VCaP (cell line): Measurements from ENCODE around the gene CYTH3.

Experiments
- H3K27ac ChIP-seq: fragments of 450-650 bp; 2 replicates; pipeline ENCODE4 v1.5.1; 2017
- CTCF ChIP-seq: fragments of 450-650 bp; conservative IDR thresholded peaks from 2 replicates; pipeline ENCODE4 v1.5.1; 2017; ENCODE audit warnings: mild to moderate bottlenecking, moderate library complexity

The CYTH3 gene

DNA sequence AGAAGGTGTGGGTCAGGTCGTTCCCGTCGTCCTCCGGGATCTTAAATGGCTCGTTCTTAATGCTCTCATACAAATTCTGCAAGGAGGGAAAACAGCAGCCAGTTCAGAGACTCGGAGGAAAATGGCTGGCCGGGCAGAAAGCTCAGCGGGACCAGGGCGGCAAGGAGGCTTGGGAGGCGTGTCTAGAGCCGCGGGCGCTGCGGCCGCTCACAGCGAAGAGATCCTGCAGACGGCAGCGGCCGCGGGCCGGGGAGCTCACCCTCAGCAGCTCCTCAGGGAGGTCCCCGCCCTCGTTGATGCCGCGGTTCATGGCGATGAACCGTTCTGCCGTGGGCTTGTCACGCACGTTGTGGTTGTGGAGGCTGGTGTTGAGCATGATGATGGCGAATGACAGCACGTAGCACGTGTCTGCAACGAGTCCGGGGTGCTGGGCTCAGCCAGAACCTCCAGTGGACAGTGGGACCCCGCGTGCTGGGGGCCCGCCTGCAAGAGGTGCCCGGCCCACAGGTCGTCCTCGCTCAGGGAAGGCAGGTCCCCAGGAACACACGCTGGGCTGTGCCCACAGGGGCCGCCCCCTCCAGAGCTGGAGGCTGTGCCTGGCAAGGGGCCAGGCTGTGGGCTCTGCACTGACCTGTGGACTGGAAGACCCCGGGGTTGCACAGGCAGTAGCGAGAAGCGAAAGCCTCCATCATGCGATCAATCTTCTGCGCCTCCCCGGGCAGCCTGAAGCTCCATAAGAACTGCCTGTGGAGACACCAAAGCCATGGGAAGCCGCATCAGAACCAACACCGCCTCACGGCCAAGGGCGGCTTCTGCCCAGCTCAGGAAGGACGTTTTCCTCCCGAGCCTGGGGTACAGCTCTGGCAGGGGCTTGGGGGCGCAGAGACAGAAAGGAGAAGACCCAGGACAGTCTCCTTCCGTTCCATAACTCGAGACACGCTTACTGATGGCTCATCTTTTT is 101.6 kb downstream of the CYTH3 start:
- H3K27ac ChIP-seq: no peak overlapping the region

GRCh38 chr7:6169805-6170520 is 102.5 kb downstream of the CYTH3 start:
- TF ChIP-seq CTCF: no peak
- H3K27ac ChIP-seq: no peak overlapping the region

More for the DNA sequence above, 101.6 kb downstream of the CYTH3 start:
- TF ChIP-seq CTCF: no peak

GRCh38 chr7:6168477-6168868 is 104.0 kb downstream of the CYTH3 start:
- no peak overlapping the region for H3K27ac ChIP-seq
- TF ChIP-seq CTCF: no peak

GRCh38 chr7:6167587-6168476 is 104.6 kb downstream of the CYTH3 start:
- H3K27ac ChIP-seq: no peak overlapping the region
- TF ChIP-seq CTCF: no peak

GRCh38 chr7:6167004-6167551 is 105.3 kb downstream of the CYTH3 start:
- no peak overlapping the region for H3K27ac ChIP-seq
- TF ChIP-seq CTCF: no peak

- no peak overlapping the region for H3K27ac ChIP-seq
- TF ChIP-seq CTCF: no peak
Observed at GRCh38 chr7:6166443-6166891, 106.0 kb downstream of the CYTH3 start.
